GM18511 (cell line): ENCODE data around the gene PIP4K2C.

ENCODE experiments used
- ATAC-seq: cut with Tn5 transposase; IDR thresholded peaks from one replicate; pipeline ENCODE4 v1.9.1; 2021; ENCODE audit warnings: mild to moderate bottlenecking, moderate library complexity; ENCODE audit not compliant: unreplicated experiment

The PIP4K2C gene

DNA sequence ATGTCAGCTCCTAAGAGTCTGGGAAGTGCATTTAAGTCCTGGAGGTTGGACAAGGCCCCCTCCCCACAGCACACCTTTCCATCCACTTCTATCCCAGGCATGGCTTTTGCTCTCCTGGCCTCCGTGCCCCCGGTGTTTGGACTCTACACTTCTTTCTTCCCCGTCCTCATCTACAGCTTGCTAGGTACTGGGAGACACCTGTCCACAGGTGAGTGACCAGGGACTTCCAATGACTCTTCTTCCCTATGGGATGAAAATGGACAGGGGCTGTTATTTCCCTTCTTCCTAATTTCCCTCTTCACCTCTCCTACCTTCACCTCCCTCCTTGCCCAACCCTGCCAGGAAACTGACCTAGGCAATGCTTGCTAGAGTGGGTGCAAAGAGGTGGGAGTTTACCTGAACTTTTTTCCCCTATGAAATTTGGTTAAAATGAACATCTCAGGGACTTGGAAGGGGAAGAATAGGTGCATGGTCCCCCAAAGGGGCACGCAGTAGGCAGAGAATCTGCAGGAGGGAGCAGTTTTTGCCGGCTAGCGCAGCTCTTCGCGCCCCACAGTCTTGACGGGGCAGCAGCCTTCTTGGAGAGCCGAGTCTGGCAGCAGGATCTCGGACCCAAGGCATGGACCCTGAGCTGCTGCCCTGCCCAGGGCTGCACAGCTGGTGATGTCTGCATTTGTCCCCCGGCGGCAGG, 29.4 kb downstream of the PIP4K2C start:
- ATAC-seq, result no peak

DNA sequence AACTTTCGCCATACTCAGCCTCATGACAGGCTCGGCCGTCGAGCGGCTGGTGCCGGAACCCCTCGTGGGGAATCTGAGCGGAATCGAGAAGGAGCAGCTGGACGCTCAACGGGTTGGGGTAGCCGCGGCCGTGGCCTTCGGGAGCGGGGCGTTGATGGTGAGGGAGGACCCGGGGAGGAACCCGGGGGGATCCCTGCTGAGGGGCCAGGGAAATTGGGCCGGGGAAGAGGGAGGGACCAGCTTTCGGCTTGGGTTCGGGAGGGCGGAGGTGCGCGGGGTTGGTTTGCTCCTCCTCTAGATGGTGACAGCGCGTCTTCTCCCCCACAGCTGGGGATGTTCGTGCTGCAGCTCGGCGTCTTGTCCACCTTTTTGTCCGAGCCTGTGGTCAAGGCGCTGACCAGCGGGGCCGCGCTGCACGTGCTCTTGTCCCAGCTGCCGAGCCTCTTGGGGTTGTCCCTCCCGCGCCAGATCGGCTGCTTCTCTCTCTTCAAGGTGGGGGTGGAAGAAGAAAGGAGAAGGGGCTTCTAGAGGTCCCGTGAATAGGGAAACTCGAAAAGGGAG, 30.0 kb downstream of the PIP4K2C start:
- ATAC-seq, result no peak

DNA sequence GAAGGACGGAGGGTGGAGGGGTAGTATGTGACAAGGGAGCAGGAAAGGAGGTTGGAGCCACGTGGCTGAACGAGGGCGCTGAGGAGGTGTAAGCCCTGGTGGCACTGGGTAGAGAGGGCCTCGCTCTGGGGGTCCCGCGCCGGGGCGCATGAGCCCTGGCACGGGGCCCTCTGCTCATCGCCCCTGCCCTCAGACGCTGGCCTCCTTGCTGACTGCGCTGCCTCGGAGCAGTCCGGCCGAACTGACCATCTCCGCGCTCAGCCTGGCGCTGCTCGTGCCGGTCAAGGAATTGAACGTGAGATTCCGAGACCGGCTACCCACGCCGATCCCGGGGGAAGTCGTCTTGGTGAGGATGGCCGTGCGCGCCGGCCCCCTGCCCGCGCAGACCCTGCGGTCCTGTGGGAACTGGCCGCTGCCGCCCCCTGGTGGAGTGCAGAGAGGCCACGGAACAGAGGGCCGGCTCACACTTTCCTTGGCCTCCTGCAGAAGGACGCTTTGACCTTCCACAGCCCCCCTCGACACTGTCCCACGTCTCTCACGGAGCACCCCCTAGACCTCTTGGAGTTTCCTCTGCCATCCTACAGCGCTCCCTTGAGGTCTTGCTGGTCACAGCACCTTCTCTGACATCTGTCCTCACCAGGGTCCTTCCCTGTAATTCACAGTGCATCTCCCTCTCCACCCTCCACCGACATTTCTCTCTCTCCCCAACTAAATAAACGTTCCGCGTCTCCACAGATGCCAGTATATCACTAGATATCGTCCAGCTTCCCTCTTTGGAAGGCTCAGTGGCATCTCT, 30.7 kb downstream of the PIP4K2C start:
- ATAC-seq, result no peak

DNA sequence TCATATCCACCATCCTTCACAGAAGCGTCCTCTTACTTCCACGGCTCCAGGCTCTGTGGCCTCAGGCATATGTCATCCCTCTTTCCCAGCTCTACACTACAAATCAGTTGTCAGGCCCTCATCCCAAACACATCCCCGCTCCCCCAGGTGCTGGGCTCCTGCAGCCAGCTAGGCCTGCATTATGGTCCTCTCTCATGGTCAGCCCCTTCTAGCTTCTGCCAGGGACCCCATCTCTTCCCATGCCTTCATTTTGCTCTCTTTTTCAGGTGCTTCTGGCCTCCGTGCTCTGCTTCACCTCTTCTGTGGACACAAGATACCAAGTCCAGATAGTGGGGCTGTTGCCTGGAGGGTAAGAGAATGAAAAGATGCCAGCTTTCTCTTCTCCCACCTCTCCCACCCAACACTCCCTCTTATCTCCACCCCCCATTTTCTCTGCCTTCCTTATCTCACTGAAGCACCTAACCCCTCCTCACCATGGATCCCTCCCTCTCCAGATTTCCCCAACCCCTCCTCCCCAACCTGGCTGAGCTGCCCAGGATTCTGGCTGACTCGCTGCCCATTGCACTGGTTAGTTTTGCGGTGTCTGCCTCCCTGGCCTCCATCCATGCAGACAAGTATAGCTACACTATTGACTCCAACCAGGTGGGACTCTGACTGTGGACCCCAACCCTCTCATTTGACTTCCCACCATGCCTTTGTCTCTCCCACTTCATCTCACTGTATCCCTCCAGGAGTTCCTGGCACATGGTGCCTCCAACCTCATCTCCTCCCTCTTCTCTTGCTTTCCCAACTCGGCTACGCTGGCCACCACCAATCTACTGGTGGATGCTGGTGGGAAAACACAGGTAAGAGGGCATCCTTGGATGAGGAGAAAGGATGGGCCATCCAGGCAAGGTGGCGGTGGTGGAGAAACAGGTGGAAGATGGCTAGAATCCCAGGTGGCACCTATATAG, 31.6 kb downstream of the PIP4K2C start:
- no peak for ATAC-seq

DNA sequence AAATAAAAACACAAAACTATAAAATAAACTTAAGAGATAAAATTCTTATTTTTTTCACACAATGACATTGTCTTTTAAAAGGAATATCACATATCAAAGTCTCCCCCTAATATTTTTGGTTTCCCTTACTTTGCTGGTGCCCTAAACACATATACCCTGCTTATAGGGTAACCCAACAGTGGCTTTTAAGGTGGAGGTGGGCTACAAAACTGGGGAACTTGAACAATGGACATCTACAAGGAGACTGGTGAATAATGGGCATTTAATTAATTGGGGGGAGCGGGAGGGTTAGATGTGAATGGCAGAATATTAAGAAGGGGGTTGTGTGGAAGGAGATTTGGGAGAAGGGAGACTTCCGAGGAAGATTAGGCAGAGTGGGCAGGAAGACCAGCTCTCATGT, 32.4 kb downstream of the PIP4K2C start:
- ATAC-seq, result no peak

DNA sequence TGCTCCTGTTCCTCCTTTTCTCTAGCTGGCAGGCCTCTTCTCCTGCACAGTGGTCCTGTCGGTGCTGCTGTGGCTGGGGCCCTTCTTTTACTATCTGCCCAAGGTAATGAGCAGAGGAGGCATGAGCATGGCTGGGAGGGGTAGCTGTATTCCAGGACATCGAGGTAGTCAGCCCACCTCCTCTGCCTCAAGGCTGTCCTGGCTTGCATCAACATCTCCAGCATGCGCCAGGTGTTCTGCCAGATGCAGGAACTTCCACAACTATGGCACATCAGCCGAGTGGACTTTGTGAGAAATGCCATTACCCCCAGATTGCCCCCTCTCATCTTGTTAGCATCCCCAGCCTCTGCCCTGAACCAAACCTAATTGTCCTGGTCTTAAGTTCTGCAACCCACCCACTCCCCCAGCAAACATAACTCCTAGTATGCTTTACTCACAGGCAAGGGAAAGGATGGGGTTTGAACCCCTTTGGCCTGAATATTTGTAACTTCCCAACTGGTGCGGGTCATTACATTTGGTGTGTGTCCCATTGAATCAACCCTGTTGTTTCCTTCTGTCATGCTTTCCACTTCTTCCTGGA, 32.9 kb downstream of the PIP4K2C start:
- no peak for ATAC-seq

DNA sequence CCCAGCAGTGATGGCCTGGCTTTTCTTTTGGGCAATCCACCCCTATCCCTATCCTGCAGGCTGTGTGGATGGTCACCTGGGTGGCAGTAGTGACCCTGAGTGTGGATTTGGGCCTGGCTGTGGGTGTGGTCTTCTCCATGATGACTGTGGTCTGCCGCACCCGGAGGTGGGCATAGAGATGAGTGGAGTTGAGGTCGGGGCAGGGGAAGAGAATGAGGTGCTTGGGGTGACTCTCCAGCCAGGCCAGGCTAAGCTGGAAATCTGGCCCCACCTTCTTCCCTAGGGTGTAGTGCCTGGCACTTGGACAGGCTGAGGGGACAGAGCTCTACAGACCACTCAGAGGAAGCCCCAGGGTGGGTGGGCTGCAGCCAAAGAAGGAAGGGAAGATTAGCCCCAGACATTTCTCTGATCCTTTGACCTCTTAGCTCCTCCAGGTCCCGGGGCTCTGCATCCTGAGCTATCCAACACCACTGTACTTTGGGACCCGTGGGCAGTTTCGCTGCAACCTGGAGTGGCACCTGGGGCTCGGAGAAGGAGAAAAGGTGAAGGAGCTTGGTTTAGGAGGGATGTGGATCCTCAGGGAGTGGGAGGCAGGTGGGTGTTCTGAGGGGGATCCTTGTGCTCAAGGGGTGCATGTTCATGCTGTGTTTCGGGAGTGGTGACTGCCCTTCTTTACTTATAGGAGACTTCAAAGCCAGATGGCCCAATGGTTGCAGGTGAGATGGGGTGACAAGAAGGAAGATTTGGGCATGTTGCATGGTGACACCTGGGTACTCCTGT, 33.6 kb downstream of the PIP4K2C start:
- no peak for ATAC-seq

DNA sequence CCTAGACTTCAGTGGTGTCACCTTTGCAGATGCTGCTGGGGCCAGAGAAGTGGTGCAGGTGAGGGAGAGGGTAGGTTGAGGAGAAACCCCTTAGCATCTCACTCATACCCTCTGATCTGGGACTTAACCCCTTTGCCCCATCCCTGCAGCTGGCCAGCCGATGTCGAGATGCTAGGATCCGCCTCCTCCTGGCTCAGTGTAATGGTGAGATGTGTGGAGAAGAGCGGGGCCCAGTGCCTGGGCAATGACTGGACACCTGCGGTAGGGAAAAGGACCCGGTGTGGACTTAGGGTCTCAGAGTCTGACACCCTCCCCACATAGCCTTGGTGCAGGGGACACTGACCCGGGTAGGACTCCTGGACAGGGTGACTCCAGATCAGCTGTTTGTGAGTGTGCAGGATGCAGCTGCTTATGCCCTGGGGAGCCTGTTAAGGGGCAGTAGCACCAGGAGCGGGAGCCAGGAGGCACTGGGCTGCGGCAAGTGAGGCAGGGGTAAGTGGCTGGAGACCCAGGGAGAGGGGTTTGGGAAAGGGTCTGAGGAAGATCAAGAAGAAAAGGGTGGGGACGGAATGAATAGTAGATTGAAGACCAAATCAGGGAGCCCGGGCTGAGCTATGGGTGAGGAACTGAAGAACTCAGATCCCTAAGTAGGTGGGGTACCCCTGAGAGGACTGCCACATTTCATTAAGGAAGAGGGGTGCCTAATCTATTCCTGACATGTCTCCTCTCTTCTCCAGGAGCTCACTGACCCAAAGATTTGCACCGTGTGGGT, 34.5 kb downstream of the PIP4K2C start:
- ATAC-seq, result no peak

DNA sequence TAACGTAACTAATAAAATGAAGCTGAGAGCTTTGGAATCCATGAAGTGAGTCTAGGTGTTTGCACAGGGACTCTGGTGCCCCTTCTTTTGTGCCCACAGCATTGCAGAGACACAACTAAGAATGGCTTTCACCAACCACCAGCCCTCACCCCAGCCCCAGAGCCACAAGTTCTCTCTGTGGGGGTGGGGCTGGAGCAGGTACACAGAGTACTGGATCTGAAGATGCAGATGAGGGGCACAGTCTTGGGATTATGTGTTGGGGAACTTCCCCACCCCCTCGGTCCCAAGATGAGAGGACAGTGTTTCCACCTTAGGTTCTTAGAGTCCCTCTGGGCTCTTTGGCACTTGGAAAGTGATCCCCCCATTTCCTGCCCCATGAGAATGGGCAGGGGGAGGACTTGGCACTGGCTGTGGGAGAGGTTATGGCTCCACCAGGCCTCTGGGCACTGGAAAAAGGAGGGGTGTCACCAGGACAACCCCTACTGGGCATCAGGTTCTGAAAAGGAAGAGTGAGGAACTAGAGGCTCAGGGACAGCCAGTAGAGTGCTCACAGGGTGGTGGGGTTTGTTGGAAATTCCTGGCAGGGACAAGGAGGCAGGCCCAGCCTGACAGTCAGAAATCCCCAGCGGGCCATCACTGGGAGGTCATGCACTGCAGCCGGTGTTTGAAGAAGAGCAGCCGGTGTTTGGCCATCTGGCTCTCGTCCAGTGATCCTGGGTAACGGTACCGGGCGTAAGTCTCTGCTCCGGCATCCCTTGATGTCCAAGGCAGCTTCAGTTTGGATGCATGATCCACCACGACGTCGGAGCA, 35.3 kb downstream of the PIP4K2C start:
- ATAC-seq, result no peak

DNA sequence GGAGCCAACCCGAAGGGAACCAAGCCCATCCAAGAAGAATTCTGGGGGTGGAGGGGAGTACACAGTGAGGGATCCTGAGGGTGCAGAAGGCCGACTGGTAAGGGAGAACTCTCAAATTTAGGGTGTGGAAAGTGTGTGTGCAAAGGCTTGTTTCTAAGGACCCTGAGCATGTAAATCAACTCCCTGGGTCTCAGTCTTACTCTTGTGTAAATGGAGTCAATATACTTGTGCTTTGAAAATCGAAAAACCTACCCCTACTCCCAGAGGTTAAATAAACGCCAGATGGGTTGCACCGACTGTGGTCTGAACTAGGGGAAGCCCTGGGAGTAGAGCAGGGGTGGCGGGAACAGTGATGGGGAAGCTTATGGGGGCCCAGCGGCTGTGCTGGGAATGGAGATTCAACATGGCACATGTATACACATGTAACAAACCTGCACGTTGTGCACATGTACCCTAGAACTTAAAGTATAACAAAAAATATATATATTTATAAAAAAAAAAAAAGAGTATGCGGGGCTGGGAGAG, 36.0 kb downstream of the PIP4K2C start:
- no peak for ATAC-seq

DNA sequence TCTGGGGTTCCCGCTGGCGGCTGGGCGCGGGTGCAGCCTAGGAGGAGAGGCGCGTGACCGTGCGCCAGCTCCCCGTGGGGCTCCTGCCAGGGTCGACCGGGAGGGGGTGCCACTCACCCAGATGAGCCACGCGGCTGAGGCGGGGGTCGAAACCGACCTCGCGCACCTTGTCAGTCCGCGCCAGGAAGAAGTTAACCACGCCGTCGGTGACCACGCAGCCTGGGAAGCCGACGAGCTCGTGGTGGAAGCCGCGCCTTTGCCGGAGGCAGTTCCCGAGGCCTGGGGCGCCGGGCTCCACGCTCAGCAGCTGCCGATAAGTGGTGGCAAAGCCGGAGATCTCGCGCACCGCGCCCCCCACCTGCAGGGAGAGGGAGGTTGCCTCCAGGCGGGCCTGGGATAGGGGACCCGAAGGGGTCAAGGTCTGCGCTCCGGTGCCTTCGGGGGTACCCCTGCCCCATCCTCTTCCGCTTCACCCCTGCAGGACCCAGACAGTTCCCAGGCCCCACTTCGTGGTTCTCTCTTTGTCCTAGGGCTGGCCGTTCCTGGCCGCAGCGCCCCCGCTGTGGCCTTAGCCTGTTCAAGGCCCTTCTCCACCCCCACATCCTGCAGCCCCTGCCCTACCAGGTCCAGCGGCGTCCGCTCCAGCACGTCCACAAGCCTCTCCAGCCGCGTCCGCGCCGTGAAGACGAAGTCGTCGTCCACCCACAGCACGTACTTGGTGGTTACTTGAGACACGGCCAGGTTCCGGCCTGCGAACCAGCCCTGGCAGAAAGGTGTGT, 36.7 kb downstream of the PIP4K2C start:
- no peak for ATAC-seq

DNA sequence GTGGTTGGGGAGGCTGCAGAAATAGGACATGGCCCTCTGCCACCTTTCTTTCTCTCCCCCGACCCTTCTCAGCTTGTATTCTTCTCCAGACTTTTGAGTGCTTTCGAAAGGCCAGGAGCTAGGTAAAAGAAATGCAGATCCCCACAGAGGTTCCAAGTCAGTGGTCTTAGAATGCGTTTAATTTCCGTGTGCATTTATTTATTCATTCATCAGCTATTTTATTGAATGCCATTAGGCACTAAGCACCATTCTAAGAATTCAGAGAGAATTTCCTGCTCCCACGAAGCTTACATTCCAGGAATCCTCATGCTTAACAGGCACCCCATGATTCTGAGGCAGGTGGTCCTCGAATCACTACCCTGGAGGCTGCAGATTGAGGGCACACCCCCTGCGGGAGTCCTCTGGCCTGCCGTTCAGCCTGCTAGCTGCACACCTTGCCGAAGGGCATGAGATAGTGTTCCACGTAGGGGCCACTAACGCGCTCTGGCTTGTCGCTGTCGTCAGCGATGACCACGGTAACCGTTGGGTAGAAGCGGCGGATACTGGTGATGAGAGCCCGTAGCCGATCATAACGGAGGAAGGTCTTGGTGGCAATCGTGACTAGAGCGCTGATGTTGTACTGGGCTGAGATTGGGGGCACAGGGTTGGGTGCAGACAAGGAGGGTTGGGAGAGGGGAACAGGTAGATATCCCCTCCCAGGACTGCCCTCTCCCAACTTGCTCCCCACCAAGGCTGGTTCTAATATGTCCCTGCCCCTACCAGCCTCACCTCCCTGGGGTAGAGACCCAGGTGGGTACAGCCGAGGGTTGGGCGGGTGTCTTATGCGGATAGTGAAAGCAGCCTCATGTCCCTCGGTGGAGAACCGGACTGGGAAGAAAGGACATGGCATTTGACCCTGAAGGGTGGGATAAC, 37.5 kb downstream of the PIP4K2C start:
- ATAC-seq, result no peak

DNA sequence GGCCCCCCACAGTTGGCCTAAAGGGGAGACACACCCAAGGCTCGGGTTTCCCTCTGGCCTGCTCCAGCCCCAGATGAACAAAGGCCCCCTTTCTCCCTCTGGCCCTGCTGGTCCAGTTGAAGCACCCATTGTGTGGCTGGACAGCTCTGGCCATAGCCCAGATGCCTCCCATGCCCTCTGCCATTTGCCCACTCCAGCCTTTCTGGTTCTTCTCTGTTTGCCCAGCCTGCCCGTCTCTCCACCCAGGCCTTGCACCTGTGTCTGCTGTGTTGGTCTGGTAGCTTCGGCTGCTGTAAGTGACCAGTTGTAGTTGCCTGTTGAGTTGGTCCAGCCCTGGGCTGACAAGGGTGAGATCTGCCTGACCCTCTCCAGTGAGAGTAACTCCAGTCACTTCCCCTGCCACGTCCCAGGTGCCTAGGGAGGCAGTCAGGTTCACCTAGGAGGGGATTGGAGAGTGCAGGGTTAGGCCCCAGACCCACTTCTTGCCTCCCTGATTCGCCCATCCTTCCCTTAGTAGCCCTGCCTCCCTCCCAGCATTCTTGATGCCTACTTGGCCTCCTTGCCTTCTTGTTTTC, 39.0 kb downstream of the PIP4K2C start:
- ATAC-seq, result no peak

DNA sequence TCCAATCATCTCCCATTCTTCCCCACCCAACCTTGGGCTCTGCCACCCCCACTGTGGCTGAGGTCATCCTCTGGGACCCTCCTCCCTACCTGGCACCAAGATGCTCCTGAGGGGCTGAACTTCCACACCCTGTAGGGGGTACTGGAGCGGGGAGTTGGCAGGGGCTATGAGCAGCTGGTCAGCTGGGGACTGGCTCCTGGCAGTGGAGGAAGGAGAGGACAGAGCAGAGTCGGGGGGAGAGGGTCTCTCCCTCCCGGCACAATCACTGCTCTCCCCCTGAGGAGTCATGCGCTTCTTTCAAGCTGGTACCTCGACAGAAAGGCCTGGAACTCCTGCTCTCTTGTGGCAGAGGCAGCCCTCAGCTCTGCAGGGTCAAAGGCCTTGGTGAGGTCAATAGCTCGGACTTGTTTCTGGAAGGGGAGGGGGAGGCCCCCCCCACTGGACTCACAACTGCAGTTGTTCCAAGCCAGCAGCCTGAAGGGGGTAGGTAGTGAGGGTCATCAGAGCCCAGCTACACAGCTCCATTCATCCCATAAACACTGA, 40.0 kb downstream of the PIP4K2C start:
- no peak for ATAC-seq

DNA sequence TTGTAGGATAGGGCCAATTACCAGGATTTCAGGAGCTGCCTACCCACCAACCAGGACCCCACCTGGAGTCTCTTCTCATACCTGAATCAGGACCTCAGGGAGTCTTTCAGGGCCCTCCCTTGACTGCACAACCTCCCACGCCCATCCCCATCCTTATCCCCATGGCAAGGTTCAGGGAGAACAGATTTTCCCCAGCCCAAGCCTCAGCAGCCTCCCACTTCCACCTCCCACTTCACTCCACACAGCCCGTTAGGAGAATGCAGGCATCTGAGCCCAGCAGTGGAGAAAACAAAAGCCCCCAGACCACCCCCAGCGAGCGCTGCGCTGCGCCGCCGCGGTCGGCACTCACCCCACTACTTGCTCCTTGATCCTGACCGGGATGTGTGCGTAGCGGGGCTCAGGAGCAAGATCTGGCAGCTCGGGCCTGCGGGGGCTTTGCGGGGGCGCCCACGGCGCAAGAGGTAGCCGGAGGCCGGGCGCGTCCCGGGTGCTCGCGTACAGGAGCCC, 40.6 kb downstream of the PIP4K2C start:
- ATAC-seq, result no peak
